Neutrophil (primary cell): ENCODE results near the gene SNX3.

Source experiments
- H3K27ac ChIP-seq: fragments of 200-600 bp; sonication (generic); 2 replicates; pipeline ENCODE4 v1.5.1; 2016; ENCODE audit warnings: mild to moderate bottlenecking, moderate library complexity
- H3K27me3 ChIP-seq: fragments of 200-600 bp; sonication (generic); 2 replicates; pipeline ENCODE4 v1.6.0; 2016; ENCODE audit warnings: mild to moderate bottlenecking
- H3K36me3 ChIP-seq: fragments of 200-600 bp; sonication (generic); 2 replicates; pipeline ENCODE4 v1.5.1; 2017
- H3K4me1 ChIP-seq, 2 experiments: fragments of 200-600 bp in 1 of 2; sonication (generic) in 1 of 2; 1 replicate in 1 of 2; 2 replicates in 1 of 2; pipeline versions ENCODE4 v1.5.1 to v1.6.1; 2013 to 2016; ENCODE audit warnings: low read depth in 1 of 2, low read length in 1 of 2, mild to moderate bottlenecking in 1 of 2, moderate library complexity in 1 of 2; ENCODE audit not compliant: control insufficient read depth in 1 of 2, insufficient read depth in 1 of 2
- H3K4me3 ChIP-seq, 2 experiments: fragments of 200-600 bp in 1 of 2; sonication (generic) in 1 of 2; 1 replicate in 1 of 2; 2 replicates in 1 of 2; pipeline ENCODE4 v1.5.1; 2013 to 2016; ENCODE audit warnings: low read depth in 1 of 2, low read length in 1 of 2, mild to moderate bottlenecking in 1 of 2, moderate library complexity in 1 of 2
- H3K9me3 ChIP-seq: fragments of 200-600 bp; sonication (generic); 2 replicates; pipeline ENCODE4 v1.5.1; 2016
- TF ChIP-seq, protein P1 (sequence below): fragments of 200-600 bp; sonication (generic); IDR thresholded peaks from 2 replicates; pipeline ENCODE4 v1.5.1; 2016; ENCODE audit warnings: antibody characterized with exemption

SNX3 gene

GRCh38 chr6:108236791-108237190 is 24.0 kb downstream of the SNX3 start:
- no peaks in the 10 kb centered on the region for H3K9me3 ChIP-seq
- H3K4me1 ChIP-seq = peaks cover 9 to 12% of the 10 kb centered on the region in 2 experiments
- H3K27ac ChIP-seq = no peak overlapping the region
- TF ChIP-seq, protein P1, sequence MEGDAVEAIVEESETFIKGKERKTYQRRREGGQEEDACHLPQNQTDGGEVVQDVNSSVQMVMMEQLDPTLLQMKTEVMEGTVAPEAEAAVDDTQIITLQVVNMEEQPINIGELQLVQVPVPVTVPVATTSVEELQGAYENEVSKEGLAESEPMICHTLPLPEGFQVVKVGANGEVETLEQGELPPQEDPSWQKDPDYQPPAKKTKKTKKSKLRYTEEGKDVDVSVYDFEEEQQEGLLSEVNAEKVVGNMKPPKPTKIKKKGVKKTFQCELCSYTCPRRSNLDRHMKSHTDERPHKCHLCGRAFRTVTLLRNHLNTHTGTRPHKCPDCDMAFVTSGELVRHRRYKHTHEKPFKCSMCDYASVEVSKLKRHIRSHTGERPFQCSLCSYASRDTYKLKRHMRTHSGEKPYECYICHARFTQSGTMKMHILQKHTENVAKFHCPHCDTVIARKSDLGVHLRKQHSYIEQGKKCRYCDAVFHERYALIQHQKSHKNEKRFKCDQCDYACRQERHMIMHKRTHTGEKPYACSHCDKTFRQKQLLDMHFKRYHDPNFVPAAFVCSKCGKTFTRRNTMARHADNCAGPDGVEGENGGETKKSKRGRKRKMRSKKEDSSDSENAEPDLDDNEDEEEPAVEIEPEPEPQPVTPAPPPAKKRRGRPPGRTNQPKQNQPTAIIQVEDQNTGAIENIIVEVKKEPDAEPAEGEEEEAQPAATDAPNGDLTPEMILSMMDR = no peak
- no peak overlapping the region for H3K4me3 ChIP-seq
- peaks cover 16% of the 10 kb centered on the region for H3K36me3 ChIP-seq
- H3K27me3 ChIP-seq = no peaks in the 10 kb centered on the region

- TF ChIP-seq, protein P1 = no peak
- peak overlapping the region; percentile 5 for H3K27ac ChIP-seq
Measured at GRCh38 chr6:108235127-108235526, 25.7 kb downstream of the SNX3 start.

GRCh38 chr6:108228416-108228815 is 32.4 kb downstream of the SNX3 start:
- Histone ChIP-seq H3K27me3 (no peaks in the 10 kb centered on the region), H3K4me1 (peaks cover 4 to 6% of the 10 kb centered on the region in 2 experiments), H3K36me3 (peaks cover 9% of the 10 kb centered on the region), H3K9me3 (no peaks in the 10 kb centered on the region), H3K4me3 (no peak overlapping the region), H3K27ac (no peak overlapping the region)
- TF ChIP-seq, protein P1 = no peak

More at GRCh38 chr6:108235127-108235526, 25.7 kb downstream of the SNX3 start:
- Histone ChIP-seq H3K27me3 (no peaks in the 10 kb centered on the region), H3K36me3 (peaks cover 16% of the 10 kb centered on the region), H3K9me3 (no peaks in the 10 kb centered on the region), H3K4me1 (peaks cover 0 to 5% of the 10 kb centered on the region in 2 experiments), H3K4me3 (no peak overlapping the region)

- TF ChIP-seq, protein P1 = no peak
- no peaks in the 10 kb centered on the region for H3K27me3 ChIP-seq
- H3K27ac ChIP-seq = no peak overlapping the region
Measured at GRCh38 chr6:108227290-108227689, 33.5 kb downstream of the SNX3 start.

GRCh38 chr6:108222504-108222903 is 38.3 kb downstream of the SNX3 start:
- Histone ChIP-seq H3K9me3 (no peaks in the 10 kb centered on the region), H3K36me3 (peaks cover 23% of the 10 kb centered on the region), H3K27ac (peak overlapping the region; percentile 78), H3K4me1 (peaks cover 17 to 29% of the 10 kb centered on the region in 2 experiments), H3K4me3 (no peak overlapping the region), H3K27me3 (no peaks in the 10 kb centered on the region)
- TF ChIP-seq, protein P1 = no peak

More at GRCh38 chr6:108227290-108227689, 33.5 kb downstream of the SNX3 start:
- Histone ChIP-seq H3K9me3 (no peaks in the 10 kb centered on the region), H3K36me3 (peaks cover 9% of the 10 kb centered on the region), H3K4me1 (peaks cover 15 to 16% of the 10 kb centered on the region in 2 experiments), H3K4me3 (no peak overlapping the region)
